HG03175 (cell line): Measurements from ENCODE around the gene CCDC185.
"Not testable (repeated sequence)": the region's sequence is repeated elsewhere in the genome, so short reads cannot be mapped to it uniquely, and the experiment has no call there.

Source experiments
- ATAC-seq: cut with Tn5 transposase; IDR thresholded peaks from one replicate; pipeline ENCODE4 v1.9.1; 2021; ENCODE audit warnings: mild to moderate bottlenecking, moderate library complexity; ENCODE audit not compliant: unreplicated experiment

The CCDC185 gene

GRCh38 chr1:223394242-223394641, 1.0 kb downstream of the CCDC185 start:
- ATAC-seq: no peak

GRCh38 chr1:223394706-223395105, 1.5 kb downstream of the CCDC185 start:
- ATAC-seq: no peak

- ATAC-seq: not testable (repeated sequence)
Measured at GRCh38 chr1:223399393-223399792, 6.2 kb downstream of the CCDC185 start.

- ATAC-seq: no peak
Measured at GRCh38 chr1:223401873-223402789, 8.9 kb downstream of the CCDC185 start.

GRCh38 chr1:223402790-223403142, 9.6 kb downstream of the CCDC185 start:
- no peak for ATAC-seq

- ATAC-seq: no peak
Measured at GRCh38 chr1:223403184-223403815, 10.1 kb downstream of the CCDC185 start.

- ATAC-seq: no peak
Measured at GRCh38 chr1:223405507-223405906, 12.3 kb downstream of the CCDC185 start.

- ATAC-seq: no peak
Measured at GRCh38 chr1:223410036-223410435, 16.8 kb downstream of the CCDC185 start.

- no peak for ATAC-seq
Measured at GRCh38 chr1:223411309-223411708, 18.1 kb downstream of the CCDC185 start.

- no peak for ATAC-seq
Measured at GRCh38 chr1:223411710-223412109, 18.5 kb downstream of the CCDC185 start.

- no peak for ATAC-seq
Measured at GRCh38 chr1:223413216-223413615, 20.0 kb downstream of the CCDC185 start.

- ATAC-seq: no peak
Measured at GRCh38 chr1:223417444-223417843, 24.2 kb downstream of the CCDC185 start.

- ATAC-seq: no peak
Measured at GRCh38 chr1:223417903-223418663, 24.9 kb downstream of the CCDC185 start.

GRCh38 chr1:223419115-223419514, 25.9 kb downstream of the CCDC185 start:
- no peak for ATAC-seq

- ATAC-seq: no peak
Measured at GRCh38 chr1:223419561-223419960, 26.3 kb downstream of the CCDC185 start.

- ATAC-seq: no peak
Measured at GRCh38 chr1:223421025-223421424, 27.8 kb downstream of the CCDC185 start.

GRCh38 chr1:223421676-223422075, 28.5 kb downstream of the CCDC185 start:
- no peak for ATAC-seq

- ATAC-seq: no peak
Measured at GRCh38 chr1:223422911-223423310, 29.7 kb downstream of the CCDC185 start.

- no peak for ATAC-seq
Measured at GRCh38 chr1:223423641-223424233, 30.5 kb downstream of the CCDC185 start.

- no peak for ATAC-seq
Measured at GRCh38 chr1:223425550-223425949, 32.3 kb downstream of the CCDC185 start.

GRCh38 chr1:223426936-223427335, 33.7 kb downstream of the CCDC185 start:
- no peak for ATAC-seq
